ENCODE results near the gene TMEM117.
A peak's percentile ranks its signal among the peaks of the same experiment; 100 is the strongest.

TMEM117 gene

DNA sequence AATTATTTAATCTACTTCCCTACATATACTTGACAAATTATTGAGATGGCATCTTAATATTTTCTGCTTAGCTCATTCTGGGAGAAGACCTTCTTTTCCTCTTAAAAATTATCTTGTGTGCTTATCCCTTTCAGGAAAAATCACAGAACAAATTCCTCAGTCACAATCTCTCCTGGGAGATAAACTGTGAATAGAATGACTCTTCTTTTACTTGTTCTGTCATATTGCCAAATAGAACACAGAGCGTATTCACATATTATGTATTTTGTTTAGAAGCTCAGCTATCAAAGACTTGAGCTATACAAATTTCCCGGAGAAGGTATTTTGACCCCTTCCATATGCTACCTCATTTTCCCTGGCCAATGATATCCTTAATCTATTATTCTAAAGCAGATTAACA lies 146.7 kb downstream of the TMEM117 start:
- no peaks in the 10 kb centered on the region for H3K27me3 ChIP-seq (ENCODE audit: control insufficient read depth, insufficient read depth, low read length)
- H3K9me3 ChIP-seq (ENCODE audit: control insufficient read depth, low read length): no peaks in the 10 kb centered on the region
- no peak overlapping the region for H3K27ac ChIP-seq
- no peak overlapping the region for H2AFZ ChIP-seq
- no peak overlapping the region for H3K9ac ChIP-seq
- H3K4me3 ChIP-seq (ENCODE audit: low read depth, low read length): no peak overlapping the region
- H3K79me2 ChIP-seq: no peaks in the 10 kb centered on the region
- H3K36me3 ChIP-seq (ENCODE audit: control insufficient read depth, insufficient read depth, low read length): no peaks in the 10 kb centered on the region
- no peak overlapping the region for H3K4me2 ChIP-seq (ENCODE audit: low read length)
- H3K4me1 ChIP-seq: no peaks in the 10 kb centered on the region
- TF ChIP-seq, protein P1, sequence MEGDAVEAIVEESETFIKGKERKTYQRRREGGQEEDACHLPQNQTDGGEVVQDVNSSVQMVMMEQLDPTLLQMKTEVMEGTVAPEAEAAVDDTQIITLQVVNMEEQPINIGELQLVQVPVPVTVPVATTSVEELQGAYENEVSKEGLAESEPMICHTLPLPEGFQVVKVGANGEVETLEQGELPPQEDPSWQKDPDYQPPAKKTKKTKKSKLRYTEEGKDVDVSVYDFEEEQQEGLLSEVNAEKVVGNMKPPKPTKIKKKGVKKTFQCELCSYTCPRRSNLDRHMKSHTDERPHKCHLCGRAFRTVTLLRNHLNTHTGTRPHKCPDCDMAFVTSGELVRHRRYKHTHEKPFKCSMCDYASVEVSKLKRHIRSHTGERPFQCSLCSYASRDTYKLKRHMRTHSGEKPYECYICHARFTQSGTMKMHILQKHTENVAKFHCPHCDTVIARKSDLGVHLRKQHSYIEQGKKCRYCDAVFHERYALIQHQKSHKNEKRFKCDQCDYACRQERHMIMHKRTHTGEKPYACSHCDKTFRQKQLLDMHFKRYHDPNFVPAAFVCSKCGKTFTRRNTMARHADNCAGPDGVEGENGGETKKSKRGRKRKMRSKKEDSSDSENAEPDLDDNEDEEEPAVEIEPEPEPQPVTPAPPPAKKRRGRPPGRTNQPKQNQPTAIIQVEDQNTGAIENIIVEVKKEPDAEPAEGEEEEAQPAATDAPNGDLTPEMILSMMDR (IDR thresholded peaks at IDR 0.05): no peak

DNA sequence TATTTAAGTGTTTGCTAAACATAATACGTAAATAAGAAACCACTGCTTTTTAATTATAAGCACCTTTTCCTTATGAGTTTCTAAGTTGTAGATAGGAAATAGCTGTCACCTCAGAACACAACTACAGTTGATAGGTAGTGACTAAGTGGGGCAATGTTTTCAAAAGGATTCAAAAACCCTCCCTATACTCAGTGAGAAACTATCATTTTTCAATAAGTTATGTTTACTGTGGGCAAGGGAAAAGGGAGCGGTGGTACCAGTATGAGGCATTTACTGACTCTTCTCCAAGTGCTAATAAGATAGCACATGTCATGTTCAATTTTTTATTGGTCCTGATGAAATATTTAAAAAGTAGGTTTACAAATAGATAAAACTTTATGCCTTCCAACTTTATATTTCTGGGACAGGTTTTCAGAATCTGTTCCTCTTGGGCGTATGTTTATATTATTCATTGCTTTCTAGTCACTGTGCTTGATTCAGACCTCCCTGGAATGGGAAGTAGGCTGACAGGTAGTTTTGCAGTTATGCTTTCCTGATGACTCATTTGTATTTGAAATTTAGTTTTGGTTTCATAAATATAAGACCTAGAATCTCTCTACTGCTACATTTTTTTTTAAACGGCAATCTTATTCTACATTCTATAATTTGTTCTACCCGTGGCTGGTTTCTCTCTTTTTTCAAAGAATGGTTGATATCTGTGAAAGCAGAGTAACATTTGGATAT lies 153.1 kb downstream of the TMEM117 start:
- no peak overlapping the region for H3K27ac ChIP-seq

DNA sequence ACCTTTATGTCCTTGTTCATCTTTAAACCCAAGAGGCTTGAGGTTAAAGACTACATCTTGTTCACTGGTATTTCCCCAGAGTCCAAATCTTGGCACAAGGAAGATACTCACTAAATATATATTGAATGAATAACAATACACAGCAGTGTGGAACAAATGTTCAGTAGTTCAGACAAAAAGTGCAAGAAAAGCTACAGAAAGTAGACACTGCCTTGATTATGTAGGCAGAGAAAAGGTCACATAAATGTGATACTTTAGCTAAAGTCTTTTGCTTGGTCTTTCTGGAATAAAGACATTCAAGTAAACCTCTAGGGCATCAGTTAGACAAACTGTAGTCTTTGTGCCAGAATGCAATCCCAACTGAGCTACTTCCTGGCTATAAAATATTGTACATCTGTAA lies 157.0 kb downstream of the TMEM117 start:
- Histone ChIP-seq H3K4me1 (no peaks in the 10 kb centered on the region), H3K9me3 (ENCODE audit: control insufficient read depth, low read length) (no peaks in the 10 kb centered on the region), H2AFZ (no peak overlapping the region), H3K4me2 (ENCODE audit: low read length) (no peak overlapping the region), H3K9ac (no peak overlapping the region), H3K27me3 (ENCODE audit: control insufficient read depth, insufficient read depth, low read length) (no peaks in the 10 kb centered on the region), H3K79me2 (no peaks in the 10 kb centered on the region), H3K4me3 (ENCODE audit: low read depth, low read length) (no peak overlapping the region), H3K27ac (no peak overlapping the region), H3K36me3 (ENCODE audit: control insufficient read depth, insufficient read depth, low read length) (no peaks in the 10 kb centered on the region)
- TF ChIP-seq, protein P1 (IDR thresholded peaks at IDR 0.05): no peak

More for the DNA sequence above, 153.1 kb downstream of the TMEM117 start:
- Histone ChIP-seq H3K79me2 (no peaks in the 10 kb centered on the region), H3K4me1 (no peaks in the 10 kb centered on the region), H3K36me3 (ENCODE audit: control insufficient read depth, insufficient read depth, low read length) (no peaks in the 10 kb centered on the region), H3K9ac (no peak overlapping the region), H3K9me3 (ENCODE audit: control insufficient read depth, low read length) (no peaks in the 10 kb centered on the region), H2AFZ (no peak overlapping the region), H3K4me3 (ENCODE audit: low read depth, low read length) (no peak overlapping the region), H3K27me3 (ENCODE audit: control insufficient read depth, insufficient read depth, low read length) (no peaks in the 10 kb centered on the region), H3K4me2 (ENCODE audit: low read length) (no peak overlapping the region)
- TF ChIP-seq, protein P1 (IDR thresholded peaks at IDR 0.05): no peak

DNA sequence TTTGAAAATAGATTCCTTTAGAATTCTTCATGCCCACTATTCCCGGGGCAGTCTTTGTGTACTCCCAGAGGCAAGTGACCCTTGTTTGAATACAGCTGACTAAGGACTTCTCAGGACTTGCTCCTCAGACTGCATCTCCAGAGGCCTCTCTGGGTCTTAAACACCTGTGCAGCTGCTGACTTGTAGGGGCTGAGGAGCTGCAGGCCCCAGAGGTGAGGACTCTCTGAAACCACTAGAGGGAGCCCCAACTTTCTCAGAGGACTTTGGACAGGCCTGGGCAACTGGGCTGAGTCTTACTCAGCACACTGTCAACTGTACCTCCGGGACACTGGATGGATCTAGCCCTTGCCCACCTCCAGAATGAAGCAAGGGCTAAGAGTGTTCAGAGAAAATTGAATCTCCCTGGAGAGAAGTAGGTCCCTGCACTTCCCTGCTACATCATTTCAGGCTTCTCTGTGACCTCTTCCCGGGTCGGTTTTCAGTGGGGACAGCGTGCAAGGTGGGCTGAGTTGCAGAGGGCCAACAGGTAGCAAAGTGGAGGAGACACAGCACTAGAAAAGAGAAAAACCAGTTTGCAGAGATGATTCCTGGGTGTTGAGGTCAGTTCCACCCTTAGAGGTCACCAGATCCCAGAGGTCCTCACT lies 164.6 kb downstream of the TMEM117 start:
- Histone ChIP-seq H3K36me3 (ENCODE audit: control insufficient read depth, insufficient read depth, low read length) (no peaks in the 10 kb centered on the region), H3K79me2 (no peaks in the 10 kb centered on the region), H3K4me2 (ENCODE audit: low read length) (no peak overlapping the region), H3K9me3 (ENCODE audit: control insufficient read depth, low read length) (no peaks in the 10 kb centered on the region), H3K4me1 (no peaks in the 10 kb centered on the region), H3K9ac (no peak overlapping the region), H2AFZ (no peak overlapping the region), H3K4me3 (ENCODE audit: low read depth, low read length) (no peak overlapping the region), H3K27me3 (ENCODE audit: control insufficient read depth, insufficient read depth, low read length) (no peaks in the 10 kb centered on the region), H3K27ac (no peak overlapping the region)
- TF ChIP-seq, protein P1 (IDR thresholded peaks at IDR 0.05): peak; percentile 34
